Frontal cortex (tissue), 4 donors: ENCODE results near the gene LDB3. TPM values are rescaled to one million over a fixed set of nuclear protein-coding genes. Genes with fewer than 3 reads are reported as not detected.
A peak's percentile ranks its signal among the peaks of the same experiment; 100 is the strongest.

ENCODE experiments used
- DNase-seq, 2 donors: peaks; one replicate each; pipeline ENCODE4 v3.0.0; 2012; ENCODE audit warnings: low spot score in 2 of 2
- FAIRE-seq: peaks from 2 replicates; lab custom pipeline; 2012; peaks lifted over from hg19 to GRCh38; lab: Jason Lieb, UNC
- total RNA-seq: library from RNA; depleted of rRNA; stranded (reverse); fragments of >200 nt; gene quantifications from one replicate; pipeline ENCODE4 v1.2.3, GENCODE V29; 2014
- donor health status: control.
- donor health status: control.
- donor health status: control.

The LDB3 gene
- total RNA-seq, 1 donor from 2014 or later = under 0.01 TPM

DNA sequence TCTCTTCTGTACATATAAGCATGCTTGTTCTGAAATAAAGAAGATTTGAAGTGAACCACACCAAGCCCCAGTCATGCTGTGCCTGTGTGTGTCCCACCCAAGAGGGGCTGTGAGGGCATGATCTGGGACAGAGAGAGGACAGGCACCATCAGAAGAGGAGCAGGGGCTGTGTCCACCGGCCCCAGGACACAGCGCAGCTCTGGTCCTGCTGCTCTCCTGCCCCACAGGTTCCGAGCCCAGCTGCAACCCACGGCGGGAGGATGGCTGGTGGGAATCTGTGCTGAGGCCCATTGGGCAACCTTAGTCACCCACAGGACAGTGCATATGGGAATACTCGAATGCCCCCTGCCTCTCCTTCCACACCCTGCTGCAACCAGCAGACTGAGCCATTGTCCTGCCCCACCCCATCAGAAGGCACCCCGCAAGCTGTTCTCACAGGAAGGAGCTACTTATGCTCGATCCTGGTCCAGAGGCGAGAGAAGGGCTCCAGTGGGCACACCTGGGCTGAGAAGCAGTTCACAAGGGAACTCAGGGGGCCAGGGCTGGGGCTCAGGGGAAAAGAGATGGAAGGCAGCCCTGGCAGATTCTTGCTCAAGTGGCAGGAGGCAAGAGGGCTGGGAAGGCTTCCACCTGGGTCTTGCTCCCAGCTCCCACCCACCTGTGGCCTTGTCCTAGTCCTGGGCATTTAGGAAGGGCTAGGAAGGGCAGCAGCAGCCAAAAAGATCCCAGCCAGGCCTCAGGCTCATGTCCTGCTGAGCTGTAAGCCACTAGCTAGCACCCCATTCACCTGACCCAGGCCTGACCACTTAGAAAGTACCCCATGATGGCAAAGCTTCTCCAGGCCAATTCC, 31.9 kb downstream of the LDB3 start:
- FAIRE-seq = no peak
- no peak for DNase-seq

DNA sequence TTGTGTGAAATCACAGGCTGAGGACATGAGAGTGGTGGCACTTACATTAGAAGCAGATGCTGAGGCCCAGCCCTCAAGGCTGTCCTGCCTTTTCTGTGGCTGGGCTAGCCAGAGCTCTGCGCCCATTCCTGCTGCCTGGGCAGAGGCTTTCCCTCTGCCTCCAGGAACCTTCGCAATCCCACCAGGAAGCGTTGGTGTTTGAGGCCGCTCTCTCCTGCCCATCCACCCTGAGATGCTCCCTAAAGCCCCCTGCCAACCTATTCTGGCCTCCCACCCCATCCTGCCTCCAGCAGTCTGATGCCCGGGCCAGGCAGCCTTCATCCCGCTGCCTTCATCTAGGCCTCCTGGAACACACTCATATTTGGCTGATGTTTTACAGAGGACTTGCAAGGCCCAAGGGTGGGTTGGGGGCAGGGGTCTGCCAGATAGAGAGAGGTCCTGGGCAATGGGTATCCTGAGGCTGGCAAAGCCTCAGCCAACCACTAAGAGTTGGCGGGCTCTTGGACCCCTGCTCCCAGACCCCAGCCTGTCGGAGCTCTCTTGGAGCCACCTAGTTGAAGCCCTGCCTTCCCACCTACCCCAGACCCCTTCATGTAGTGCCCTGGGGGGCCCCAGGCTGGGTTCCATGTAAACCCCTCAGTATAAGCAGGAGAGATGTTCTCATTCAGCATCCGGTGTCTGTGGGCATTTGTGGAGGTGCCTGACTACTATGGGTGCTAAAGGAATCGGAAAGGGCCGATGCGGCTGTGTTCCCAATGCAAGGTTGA, 32.7 kb downstream of the LDB3 start:
- no peak for FAIRE-seq
- DNase-seq = no peak

DNA sequence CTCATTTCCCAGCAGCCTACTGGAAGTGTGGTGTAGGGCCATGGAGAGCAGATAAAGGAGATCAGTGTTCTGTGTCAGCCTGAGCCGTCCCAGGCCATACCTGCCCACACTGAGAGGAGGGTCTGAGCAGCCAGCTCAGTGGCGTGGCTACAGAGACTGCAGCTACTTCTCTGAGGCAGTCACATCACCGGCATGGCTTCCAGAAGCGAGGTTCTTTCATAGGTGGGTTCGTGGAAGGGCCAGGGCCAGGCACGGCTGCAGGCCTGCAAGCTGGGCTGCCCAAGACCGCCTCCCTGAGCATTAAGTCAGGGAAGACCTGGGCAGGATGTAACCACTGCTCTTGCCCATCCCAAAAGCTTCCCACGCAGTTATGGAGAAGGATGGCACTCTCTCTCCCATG, 34.9 kb downstream of the LDB3 start:
- no peak for FAIRE-seq
- no peak for DNase-seq

DNA sequence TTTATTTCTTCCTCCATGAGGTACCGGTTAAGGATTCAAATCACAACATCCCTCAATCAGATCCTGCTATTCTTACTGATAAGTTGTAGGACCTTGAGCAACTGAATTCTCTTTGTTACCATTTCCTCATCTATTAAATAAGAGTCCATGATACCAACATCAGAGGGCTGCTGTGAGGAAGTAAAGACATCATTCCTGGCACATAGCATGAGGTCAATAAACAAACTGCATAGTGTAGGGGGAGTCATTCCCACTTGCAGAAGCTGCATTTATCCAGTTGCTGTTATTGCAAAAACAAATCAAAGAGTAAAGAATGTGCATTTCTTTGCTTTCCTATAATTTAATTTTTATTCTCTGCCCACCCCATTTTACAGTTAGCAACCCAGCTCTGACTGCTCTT, 36.8 kb downstream of the LDB3 start:
- DNase-seq (no peak), FAIRE-seq (no peak)

DNA sequence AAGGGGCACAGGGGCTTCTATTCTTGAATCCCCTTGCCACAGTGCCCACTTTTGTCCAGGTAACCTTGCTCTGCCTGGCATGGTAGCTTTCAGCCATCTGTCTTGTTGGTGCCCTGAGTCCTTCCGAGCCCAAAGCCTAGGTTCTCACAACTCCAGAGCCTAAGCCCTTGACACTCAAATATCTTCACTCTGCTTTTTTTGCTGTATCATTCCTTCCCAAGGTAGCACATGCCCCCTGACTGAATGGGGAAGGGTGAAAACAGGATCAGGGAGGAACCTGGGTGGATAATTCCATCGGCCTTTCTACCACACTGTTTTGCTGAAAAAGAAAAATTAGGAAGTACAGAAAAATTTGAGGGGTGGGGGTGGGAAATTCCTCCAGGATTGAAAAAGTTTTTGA, 37.6 kb downstream of the LDB3 start:
- DNase-seq (no peak), FAIRE-seq (no peak)

DNA sequence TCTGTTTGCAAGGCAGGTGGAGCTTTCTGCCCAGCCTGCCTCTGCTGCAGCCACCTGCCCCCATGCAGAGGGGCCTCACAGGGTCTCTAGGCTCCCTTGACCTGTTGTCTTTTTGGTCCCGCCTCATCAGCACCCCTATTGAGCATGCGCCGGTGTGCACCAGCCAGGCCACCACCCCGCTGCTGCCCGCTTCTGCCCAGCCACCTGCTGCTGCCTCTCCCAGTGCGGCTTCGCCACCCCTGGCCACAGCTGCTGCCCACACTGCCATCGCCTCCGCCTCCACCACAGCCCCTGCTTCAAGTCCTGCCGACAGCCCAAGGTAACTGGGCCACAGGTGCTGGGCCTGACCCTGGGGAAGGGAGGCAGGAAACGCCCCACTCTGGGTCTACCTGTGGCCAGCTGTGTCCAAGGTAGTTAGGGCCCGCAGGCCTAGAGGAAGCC, 38.1 kb downstream of the LDB3 start:
- DNase-seq = no peak
- no peak for FAIRE-seq

DNA sequence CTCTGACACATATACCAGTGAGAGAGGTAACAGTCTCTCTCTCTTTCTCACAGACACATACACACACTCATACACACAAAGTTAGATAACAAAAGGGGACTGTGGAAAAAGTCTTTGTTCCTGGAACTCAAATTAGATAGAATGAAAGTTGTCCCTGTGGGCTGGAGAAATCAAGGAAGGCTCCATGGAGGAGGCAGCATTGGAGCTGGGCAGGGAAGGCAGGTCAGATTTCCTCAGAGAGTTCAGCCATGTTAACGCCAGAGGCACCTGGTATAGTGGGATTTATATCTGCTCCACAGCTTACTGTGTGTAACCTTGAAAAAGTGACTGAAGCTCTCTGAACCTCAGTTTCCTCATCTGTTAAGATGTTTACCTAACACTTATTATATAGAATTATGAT, 38.7 kb downstream of the LDB3 start:
- no peak for FAIRE-seq
- no peak for DNase-seq

DNA sequence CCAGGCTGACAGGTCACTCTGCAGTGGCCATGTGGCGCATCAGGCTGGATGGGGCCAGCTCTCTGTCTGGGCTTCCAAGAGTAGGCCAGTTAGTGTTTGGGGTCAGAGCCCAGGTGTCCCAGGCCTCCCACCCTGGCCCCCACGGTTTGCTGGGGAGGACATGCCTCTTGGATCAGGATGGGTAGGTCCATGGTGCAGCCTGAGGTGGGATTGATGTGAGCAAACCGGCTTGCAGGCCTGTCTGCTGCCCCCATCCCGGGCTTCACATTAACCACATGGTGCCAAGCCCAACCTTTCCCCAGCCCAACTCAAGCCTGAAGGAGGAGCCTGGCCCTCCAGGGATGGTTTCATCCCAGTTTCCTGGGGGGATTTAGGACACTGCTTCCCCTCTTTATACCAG, 39.2 kb downstream of the LDB3 start:
- FAIRE-seq = no peak
- no peak for DNase-seq

DNA sequence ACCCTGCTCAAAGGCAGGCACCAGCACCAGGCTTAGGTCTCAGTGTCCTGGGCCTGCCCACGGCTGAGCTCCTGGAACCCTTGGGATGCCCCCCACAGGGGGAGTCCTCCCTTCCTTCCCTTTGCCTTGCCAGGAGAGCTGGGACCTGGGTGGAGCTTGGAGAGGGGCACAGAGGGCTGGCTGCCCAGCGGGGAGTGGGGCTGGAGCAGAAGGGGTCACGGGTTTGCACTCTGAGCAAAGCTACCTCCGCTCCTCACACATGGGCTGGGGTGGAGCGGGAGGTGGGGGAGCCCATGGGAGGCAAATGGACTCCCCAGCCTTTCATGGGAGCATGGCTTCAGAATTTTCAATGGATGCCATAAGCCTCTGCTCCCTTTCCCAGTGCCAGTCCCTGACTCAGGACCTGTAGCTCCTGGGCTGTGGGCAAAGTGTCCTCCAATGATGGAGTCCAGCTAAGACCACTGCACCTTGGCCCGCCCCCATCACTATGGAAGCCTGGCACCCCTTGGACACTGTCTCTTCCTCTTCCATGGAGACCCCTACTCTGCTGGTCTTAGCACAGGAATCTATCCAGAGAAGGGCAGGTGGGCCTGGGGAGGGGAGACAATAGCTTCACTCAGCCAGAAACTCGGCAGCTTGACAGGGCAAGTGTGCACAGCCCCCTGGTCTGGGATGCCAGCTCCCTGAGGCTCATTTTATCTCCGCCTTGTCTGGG, 39.9 kb downstream of the LDB3 start:
- FAIRE-seq = no peak
- no peak for DNase-seq

DNA sequence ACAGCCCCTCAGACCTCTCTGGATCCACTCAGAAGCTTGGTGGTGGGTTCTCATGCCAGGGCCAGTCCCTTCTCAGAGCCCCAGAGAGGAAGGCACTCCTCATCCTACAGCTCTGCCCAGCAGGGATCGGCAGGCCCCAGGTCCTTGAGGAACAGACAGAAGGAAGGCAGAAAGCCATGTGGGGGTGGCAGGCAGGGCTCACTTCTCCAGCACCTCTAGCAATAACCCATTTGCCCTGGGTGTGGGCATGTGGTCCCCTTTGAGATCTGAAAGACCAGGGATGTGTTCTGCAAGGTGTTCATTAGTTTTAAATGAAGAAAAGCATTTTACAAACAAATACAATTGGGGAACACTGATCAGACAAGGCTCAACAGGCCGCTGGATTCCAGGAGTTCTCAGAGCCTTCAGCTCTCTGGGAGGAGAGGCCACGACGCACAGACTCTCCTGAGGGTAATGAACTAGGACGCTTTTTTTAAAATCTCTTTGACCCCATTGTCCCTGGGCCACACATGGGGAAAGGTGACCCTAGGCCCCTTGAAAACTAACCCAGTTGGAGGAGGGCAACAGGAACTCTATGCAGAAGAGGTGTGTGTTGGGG, 40.6 kb downstream of the LDB3 start:
- FAIRE-seq (no peak), DNase-seq (no peak)

DNA sequence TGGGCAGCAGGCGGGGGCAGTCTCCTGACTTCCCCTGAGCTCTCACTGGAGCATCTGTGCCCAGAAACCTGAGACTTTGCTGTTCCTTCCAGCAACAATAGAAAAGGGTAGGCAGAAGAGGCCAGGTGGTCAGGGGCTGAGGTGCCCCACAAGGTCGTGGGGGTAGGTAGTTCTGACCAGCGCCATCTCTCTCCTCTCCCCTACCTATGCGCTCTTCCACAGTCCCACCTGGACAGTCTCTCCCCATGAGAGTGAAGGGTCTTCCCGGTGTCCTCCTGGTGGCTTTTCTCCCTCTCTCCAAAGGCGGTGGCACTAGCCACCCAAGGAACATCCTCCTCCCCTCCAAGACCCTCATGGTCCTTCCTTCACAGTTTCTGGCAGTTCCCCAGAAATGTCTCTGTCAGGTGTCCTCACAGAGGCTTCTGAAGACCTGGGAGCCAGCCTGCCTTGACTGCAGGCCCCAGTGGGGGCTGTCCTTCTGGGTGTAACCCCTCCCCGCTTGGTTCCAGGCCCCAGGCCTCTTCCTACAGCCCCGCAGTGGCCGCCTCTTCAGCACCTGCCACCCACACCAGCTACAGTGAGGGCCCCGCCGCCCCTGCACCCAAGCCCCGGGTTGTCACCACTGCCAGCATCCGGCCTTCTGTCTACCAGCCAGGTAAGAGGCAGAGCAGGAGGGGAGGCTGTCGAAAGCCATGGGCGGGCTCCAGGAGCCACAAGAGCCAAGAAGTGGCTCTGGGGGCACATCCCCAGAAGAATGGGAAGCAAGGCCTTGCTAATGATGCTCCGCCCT, 41.3 kb downstream of the LDB3 start:
- FAIRE-seq (no peak), DNase-seq (no peak)

DNA sequence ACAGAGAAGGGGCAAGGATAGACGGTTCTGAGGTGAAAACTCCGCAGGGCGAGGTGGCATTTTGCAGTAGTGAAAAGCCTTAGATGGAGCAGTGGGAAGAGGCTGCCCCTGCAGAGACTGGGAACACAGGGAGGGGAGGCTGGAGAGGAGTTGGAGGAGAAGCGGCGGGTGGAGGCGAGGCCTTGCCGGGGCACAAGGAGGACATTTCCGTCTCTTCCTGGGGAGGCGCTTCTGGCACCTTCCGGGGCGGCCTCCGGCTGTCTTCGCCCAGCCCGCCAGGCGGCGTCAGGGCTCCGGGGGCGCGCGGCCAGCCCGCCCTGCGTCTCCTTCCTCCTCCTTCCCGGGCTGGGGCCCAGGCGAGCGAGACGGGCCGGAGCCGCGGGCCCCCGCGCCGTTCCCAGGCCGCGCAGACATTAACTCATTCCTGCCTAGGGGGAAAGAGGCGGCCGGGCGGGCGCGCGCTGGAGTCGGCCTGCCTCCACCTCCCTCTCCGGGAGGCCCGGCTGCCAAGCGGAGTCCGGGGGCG, 42.7 kb downstream of the LDB3 start:
- DNase-seq = peak; percentile 93 to 97

DNA sequence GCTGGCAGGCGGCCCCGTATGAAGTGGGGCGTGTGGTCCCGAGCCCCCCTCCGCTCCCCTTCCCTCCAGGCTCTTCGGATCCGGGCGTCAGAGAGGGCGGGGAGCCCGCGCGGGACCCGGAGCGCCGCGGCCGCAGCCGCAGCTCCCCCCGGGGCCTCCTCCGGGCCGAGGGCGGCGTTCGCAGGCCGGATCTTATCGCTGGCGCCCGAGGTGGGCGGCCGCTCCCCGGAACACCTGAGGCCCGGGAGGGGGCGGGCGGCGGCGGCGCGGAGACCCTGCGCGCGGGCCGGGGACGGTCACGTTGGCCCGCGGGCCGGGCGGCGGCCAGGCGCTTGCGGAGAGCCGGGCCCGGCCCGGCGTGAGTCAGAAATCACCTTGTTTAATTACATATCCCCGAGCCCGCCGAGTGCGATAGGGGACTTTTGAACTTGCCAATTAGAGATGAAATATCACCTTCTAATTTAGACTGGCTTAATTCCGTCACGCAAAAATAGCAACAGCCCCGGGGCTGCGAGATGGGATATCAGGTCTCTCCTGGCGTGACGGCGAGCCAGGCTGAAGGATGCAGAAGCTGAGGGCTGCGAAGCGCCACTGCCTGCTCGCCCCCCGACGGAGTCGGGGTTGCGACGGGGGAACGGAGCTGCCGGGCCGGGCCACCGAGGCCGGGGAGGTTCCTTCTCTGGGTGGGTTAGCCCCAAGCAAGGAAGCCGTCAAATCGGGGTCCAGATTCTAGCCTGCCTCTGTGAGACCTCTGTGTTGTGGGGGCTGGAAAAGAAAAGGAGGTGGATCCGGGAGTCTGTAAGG, 43.4 kb downstream of the LDB3 start:
- DNase-seq (peak in 1 of 2 donors; percentile 73), FAIRE-seq (no peak)

More for the DNA sequence above, 42.7 kb downstream of the LDB3 start:
- no peak for FAIRE-seq

DNA sequence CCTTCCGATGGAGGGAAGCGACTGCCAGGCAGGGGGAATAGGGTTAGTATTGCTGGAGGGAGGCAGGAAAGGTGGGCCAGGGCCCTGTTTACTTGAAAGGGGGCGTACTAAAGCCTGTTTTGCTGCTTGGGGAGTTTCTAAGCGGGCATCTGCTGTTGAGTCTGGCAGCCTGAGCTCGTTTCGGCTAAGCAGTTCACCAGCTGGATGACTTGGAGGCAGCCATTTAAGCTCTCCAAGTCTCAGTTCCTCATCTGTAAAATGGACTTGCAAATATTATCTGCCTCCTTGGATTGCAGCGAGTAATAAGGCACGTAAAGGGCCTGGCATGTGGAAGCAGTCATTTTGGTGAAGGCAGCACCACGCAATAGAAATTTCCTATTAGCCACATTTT, 44.0 kb downstream of the LDB3 start:
- DNase-seq = no peak
- no peak for FAIRE-seq

DNA sequence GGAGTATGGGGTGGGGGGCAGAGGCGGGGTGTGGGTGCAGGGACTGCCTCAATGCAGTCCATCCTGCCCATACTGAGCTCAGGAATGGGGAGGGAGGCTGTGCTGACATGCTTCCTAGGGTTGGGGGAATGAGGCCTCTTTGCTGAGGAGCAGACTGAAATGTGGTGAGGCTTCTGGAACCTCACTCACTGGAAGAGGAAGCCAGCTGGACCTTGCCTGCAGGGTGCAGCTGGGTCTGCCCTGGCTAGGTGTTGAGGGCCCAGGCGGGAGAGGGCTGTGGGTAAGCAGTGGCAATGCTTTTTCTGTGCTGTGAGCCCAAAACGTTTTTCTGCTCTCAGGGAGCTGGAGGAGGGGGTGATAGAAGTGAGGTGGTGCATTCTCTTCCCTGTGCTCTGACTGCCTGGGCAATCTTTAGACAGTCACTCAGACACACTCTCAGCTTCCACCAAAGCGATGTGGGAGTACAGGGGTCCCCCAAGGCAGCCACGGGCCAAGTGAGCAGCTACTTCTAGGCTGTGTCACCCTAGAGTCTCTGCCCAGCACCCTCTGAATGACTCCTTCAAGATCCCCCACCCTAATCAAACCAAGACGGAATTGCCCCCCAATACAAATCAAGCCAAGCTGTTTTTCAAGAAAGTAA, 47.0 kb downstream of the LDB3 start:
- DNase-seq (no peak), FAIRE-seq (no peak)

DNA sequence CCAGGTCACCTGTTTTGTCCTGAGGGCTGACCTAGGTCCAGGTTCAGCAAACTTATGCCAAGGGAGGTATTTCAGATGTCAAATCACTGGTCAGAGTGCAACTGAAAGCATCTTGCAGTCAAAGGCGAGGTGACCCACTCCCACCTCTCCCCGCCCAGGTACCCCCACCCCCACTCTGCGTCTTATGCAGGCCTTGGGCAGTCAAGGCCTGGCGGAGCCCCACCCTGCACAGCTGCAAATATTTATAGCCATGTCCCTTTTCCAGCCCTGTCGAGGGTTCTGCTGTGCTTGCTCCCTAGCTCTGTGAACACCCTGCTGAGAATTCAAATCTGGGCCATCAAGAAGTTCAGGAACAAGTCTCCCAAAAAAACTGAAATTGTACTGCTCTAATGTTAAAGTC, 47.5 kb downstream of the LDB3 start:
- FAIRE-seq = no peak

DNA sequence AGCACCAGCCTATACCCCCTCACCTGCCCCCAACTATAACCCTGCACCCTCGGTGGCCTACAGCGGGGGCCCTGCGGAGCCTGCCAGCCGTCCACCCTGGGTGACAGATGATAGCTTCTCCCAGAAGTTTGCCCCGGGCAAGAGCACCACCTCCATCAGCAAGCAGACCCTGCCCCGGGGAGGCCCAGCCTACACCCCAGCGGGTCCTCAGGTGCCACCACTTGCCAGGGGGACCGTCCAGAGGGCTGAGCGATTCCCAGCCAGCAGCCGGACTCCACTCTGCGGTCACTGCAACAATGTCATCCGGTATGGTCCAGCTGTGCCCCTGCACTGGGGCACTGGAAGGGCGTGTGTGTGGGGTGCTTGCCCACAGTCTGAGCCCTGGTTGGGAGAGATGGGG, 48.2 kb downstream of the LDB3 start:
- DNase-seq = no peak
- no peak for FAIRE-seq

More for the DNA sequence above, 47.5 kb downstream of the LDB3 start:
- DNase-seq = no peak

DNA sequence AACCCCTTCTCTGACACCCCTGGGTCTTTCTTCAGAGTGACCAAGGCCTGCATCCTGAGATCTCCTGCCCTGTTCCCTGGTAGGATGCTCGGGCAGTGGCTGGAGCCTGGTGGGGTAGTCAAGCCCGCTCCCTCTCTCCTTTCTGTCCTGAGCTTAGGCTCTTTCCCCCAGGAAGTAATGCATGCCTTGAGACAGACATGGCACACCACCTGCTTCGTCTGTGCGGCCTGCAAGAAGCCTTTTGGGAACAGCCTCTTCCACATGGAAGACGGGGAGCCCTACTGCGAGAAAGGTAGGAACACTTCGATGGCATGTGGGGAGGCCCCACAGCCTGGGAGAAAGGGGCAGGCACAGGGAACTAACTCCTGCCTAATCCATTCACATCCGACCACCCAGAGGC, 50.2 kb downstream of the LDB3 start:
- DNase-seq = no peak
- no peak for FAIRE-seq
